Fibroblast of the aortic adventitia (primary cell): ENCODE results near the gene TMEM196. TPM values are rescaled to one million over a fixed set of nuclear protein-coding genes. Genes with fewer than 3 reads are reported as not detected.

Source experiments
- DNase-seq: peaks from one replicate; pipeline ENCODE4 v3.0.0-alpha.2; 2010; ENCODE audit warnings: low read depth
- H3K4me3 ChIP-seq: 2 replicates; pipeline ENCODE4 v1.5.1; 2011; ENCODE audit warnings: low read depth, mild to moderate bottlenecking, control low read depth, low read length, moderate library complexity
- total RNA-seq: library from RNA; depleted of rRNA; stranded (reverse); fragments of >200 nt; gene quantifications from 2 replicates; pipeline ENCODE4 v1.2.3, GENCODE V29; 2012; ENCODE audit warnings: low replicate concordance
- TF ChIP-seq, protein P1 (sequence below): IDR thresholded peaks from 2 replicates; pipeline ENCODE4 v1.5.1; 2011; ENCODE audit warnings: mild to moderate bottlenecking, low read length, control low read depth, inconsistent platforms; ENCODE audit not compliant: insufficient read depth

TMEM196 gene
- total RNA-seq, 1 donor = not detected

DNA sequence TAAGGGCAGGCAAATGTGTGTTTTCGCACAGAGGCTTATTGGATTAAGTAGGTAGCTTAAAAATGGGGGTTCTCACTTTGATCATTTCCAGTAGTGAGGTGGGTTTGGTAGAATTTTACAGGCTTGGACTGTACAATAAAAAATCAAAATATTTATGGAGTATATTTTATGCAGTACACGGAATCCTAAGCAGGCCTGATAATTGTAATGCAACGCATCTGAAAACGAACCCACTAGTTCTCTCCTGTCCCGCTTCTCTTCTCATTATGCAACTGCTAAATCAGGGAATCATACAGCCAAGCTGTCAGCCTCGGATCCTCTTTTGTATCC is 64.2 kb downstream of the TMEM196 start:
- TF ChIP-seq, protein P1, sequence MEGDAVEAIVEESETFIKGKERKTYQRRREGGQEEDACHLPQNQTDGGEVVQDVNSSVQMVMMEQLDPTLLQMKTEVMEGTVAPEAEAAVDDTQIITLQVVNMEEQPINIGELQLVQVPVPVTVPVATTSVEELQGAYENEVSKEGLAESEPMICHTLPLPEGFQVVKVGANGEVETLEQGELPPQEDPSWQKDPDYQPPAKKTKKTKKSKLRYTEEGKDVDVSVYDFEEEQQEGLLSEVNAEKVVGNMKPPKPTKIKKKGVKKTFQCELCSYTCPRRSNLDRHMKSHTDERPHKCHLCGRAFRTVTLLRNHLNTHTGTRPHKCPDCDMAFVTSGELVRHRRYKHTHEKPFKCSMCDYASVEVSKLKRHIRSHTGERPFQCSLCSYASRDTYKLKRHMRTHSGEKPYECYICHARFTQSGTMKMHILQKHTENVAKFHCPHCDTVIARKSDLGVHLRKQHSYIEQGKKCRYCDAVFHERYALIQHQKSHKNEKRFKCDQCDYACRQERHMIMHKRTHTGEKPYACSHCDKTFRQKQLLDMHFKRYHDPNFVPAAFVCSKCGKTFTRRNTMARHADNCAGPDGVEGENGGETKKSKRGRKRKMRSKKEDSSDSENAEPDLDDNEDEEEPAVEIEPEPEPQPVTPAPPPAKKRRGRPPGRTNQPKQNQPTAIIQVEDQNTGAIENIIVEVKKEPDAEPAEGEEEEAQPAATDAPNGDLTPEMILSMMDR = no peak
- DNase-seq = no peak
- H3K4me3 ChIP-seq = no peak overlapping the region

DNA sequence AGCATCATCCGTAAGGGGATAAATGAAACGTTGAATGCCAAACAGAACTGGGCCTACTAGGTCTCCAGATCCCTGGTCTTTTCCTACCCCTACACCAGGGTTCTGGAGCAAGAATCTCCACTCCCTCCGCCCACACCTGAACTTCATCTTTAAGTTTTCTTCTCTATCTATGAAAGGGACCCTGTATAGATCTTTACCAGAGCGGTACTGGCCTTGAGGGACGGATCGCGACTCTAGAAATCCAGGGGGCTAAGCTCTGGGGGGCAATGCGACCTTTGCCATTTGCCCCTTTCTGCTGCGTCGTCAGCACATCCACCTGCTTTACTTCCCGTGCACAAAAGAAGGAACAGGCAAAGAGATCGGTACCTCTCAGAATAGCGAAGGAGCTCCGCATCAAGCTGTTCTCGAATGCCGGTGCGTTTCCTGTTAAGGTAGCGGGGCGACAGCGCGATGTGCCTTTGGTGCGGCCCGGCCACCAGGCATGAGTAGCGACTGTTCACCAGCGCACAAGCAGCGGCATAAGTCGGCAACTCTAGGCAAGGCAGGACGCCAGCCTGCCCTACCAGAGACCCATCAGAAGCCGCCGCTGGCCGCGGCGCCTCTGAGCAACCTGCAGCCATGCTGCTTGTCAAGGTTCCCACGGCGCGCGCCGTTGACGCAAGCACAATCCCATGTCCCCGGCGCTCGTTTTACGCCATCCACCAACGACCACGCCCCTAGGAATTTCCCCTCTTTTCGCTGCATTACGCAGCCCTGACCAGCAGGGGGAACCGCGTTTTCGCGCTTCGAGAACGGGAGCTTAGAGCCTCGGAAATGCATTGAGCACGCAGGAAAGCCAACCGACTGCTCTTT is 64.8 kb downstream of the TMEM196 start, which contains the start of gene POLR1F:
Gene POLR1F (minus strand): TSS at position 641 of the 852 bp plus-strand sequence. CDS start 21 bp downstream, at position 620.
- H3K4me3 ChIP-seq = peak within 1 kb of the TSS; percentile 87
- TF ChIP-seq, protein P1 = peak; percentile 96
- peak; percentile 95 for DNase-seq

GRCh38 chr7:19707240-19707639 is 66.2 kb downstream of the TMEM196 start:
- TF ChIP-seq, protein P1 = no peak
- no peak for DNase-seq
- H3K4me3 ChIP-seq = peak overlapping the region; percentile 87

DNA sequence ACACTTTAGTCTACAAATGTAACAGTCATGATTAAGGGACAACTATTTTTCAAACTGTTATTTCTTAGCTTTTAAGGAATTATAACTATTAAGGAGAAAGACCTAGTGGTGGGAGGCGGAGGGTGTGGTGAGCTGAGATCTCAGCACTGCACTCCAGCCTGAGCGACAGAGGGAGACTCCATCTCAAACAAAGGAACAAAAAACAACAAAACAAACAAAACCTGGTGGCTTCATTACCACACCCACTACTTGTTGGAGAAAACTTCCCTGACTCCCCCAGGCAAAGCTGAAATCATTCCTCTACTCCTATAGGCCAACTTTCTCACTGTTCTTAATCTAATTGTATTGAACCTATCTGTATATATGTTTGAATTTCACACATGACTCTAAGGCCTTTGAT is 67.8 kb downstream of the TMEM196 start:
- no peak overlapping the region for H3K4me3 ChIP-seq
- DNase-seq = no peak
- TF ChIP-seq, protein P1 = no peak

DNA sequence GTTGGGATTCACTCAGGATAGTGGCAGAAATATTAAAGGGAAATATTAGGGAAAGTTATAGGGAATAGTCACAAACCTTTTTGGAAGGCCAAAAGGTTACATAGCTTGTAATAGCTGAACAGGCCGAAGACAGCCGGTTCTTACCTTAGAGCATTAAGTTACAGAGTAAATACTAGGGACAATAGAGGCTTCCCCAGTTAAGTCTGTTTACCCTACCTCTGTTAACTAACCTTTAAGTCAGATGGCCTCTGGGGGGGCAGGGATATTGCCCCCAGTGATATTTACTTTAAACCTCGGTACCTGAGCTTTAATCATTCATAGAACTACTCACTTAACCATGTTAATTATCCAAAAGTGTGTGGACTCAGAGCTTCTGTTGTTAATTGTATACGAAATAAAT is 71.9 kb downstream of the TMEM196 start:
- no peak for DNase-seq
- H3K4me3 ChIP-seq = no peak overlapping the region
- TF ChIP-seq, protein P1 = no peak

DNA sequence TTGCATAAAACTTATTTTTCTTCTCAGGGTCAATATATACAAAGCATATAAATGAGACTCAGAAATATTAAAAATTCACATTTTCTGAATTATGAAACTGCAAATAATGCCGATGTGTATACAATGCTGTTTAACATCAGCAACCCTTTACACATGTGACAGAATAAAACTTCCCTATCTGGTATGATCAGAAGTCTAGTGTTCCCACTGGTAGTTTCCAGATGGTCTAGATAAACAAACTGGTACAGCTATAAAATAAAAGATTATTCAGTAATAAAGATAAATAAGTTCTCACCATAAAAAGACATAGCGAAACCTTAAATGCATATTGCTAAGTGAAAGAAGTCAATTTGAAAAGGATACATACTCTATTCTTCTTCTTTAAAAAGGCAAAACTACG is 72.5 kb downstream of the TMEM196 start:
- no peak for DNase-seq
- H3K4me3 ChIP-seq = no peak overlapping the region
- TF ChIP-seq, protein P1 = no peak

DNA sequence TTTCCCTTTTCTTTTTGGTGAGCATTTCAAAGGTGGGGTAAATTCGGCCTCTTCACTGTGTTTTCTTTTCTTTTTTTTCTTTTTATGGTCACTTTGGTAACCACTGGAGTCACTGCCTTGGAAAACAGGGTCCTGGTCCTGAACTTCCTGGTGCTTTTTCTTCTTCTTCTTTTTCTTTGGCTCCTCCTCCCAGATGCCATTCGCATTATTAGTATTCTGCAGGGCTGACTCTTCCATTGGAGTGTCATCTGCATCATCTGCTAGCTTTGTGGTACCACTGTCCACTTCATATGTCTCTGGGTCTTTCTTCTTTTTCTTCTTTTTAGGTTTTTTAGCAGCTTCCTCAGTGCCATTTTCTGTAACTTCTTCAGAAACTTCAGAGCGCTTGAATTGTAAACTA is 75.1 kb downstream of the TMEM196 start:
- TF ChIP-seq, protein P1 = no peak
- H3K4me3 ChIP-seq = no peak overlapping the region
- DNase-seq = no peak
